IPS-NIHi11 (cell line): ENCODE data around the gene C6.
"Not testable (repeated sequence)": the region's sequence is repeated elsewhere in the genome, so short reads cannot be mapped to it uniquely, and the experiment has no call there.

Experiments used
- DNase-seq: peaks from one replicate; pipeline ENCODE4 v3.0.0; 2012; ENCODE audit warnings: mixed read lengths, low spot score

Gene C6

DNA sequence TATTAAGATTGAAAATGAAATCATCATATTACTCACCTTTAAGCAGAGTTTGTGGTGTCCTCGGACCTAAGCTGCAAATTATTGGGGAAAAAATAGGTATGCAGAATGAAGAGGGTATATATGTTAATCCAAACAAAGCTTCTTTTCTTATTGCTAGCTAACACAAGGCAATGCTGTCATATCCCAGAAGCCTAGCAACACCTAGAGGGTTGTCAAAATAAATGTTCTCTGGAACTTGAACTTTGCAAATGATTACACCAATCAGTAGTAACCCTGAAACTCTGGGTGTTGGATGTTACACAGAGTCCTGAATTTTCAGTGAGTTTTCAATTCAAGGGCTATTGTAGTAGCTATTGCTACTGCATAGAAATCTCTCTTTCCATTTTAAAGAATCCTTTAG lies at the start of gene C6:
Gene C6 (minus strand): TSS at position 193 of the 400 bp plus-strand sequence. CDS start 10,302 bp downstream, outside the sequence.
- no peak for DNase-seq

DNA sequence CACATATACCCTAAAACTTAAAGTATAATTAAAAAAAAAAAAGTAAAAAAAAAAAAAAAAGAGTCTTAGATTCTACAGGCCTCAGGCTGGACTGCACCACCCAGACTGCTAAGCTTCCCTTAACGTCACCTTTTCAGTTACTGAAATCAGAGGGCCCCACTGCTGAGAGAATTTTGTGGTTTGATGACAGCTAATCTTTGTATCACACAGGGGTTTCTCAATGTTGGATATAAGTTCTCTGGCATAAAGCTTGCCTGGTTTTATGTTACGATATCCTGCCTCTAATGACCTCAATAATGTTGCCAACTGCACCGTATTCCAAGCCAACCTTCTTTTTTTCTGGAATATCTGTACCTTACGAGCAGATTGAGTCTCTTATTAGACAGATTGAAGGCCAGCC lies 43.1 kb upstream of the C6 start:
- no peak for DNase-seq

DNA sequence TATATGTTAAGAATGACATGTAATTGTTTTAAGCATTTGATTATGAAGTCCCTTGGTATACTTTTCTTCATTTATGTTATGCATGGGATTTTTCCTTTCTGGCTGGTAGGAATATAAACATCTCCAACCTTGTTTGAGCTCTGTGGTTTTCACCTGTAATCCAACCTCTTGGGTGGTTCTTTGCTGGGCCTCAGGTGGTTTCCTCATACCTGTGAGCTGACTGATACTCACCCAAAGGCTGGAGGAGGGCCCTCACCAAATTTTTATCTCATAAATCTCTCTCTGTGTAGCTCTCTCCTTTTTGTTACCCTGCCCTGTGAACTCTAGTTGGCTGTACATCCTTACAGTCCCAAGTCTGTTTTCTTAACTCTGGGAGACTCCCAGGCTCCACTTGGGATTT lies 39.8 kb upstream of the C6 start:
- DNase-seq = no peak

DNA sequence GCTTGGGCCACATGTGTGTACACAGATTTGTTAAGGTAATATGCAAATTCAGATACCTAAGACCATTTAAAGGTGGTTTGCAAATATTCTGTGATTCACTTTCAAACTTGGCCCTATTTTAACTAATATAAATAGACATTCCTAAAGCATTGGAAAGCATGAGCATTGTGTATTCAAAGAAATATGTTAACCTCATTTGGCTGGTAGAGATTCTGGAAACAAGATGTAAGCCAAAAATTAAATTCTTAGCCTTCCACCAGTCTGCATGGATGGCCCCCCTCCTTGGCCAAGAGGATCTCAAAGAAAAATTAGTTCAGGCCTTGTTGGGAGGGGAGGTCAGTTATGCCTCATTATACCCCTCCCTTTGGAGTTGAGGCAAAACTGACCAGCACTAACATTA lies 38.7 kb upstream of the C6 start:
- DNase-seq = no peak

DNA sequence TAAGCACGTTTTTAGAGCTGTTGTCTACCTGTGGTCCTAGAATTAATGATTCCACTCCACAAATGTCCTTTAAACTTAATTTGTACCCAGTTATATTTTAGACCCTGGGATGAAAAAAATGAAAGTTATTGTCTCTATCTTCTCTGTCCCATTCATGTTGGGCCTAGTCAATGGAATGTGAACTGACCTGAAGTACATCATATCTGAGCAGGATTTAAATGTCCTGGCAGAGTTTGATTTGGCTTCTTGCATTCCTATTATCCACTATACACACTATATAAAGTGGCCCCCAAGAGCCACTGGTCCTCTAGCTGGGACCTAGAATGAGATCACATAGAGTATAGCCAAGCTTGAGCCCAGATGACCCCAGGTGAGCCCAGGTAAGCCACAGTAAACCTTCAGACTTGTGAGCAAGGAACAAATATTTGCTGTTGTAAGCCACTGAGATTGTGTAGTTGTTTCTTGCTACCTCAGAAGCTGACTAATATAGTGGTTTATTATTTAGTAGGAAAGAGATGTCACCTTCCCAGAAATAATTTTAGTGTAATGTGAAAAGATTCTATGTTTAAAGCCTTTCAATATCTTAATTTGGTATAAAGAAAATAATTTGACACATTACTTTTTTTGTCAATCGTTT lies 37.1 kb upstream of the C6 start:
- DNase-seq = no peak

DNA sequence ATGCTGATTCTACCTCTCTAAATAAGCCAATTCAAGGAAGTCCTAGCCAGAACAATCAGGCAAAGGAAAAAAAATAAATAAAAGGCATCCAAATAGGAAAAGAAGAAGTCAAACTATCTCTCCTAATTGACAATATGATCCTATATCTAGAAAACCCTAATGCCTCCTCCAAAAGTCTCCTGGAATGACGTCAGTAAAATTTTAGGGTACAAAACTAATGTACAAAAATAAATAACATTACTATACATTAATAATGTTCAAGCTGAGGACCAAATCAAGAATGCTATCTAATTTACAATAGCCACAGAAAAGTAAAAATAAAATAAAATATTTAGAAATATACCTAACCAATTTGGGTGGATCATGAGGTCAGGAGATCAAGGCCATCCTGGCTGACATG lies 33.8 kb upstream of the C6 start:
- DNase-seq = no peak

DNA sequence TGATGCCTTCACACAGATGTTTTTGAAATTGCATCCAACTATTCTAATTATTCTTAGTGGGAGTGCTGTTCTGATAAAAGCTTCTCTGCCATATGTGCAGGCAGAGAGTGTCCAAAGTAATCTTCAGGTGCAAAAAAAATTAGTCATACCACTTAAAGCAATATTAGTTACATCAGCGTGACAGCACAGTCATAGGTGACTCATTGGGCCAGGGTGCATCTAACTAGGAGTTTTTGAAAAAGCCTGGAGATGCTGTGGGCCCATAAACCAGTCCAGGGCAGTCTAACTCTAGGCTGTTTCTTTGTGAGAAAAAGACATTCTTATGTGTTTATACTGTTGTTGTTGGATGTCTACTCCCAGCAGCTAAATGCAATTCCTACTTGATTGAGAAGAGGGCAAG lies 33.0 kb upstream of the C6 start:
- no peak for DNase-seq

DNA sequence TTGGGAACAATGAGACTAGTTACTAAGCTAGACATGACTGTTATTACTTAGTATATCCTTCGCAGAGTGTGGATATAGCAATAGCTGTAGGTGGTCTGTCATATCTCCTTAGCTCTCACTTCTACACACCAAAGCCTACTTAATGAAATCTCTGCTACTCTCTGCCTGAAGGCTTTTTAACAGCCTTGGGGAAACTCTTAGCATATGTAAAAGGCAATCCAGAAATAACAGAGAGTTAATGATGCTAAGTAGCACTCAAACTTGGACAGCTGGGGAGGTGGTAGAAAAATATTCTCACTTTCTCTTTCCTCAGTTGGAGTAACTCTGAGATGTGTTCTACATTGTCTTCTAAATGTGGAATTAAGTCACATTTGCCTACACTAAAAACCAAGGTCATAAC lies 30.2 kb upstream of the C6 start:
- no peak for DNase-seq

DNA sequence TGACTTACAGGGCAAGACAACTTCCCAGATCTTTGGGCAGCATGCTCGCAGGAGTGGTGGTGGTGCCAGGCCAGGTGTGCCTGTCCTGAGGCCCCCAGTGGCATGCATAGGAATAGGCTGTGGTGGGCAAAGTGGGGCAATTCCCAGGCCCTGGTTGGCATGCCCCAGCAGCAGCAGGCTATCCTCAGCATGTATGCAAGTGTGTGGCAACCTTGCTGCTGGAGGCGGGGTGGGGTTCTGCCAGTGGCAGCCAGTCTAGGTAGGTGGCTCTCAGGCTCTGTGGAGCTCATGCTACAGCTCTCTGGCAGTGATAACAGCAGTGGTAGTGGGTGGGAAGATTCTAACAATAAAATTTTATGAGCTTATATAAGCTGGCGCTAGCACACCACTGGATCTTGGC lies 27.7 kb upstream of the C6 start:
- no peak for DNase-seq

DNA sequence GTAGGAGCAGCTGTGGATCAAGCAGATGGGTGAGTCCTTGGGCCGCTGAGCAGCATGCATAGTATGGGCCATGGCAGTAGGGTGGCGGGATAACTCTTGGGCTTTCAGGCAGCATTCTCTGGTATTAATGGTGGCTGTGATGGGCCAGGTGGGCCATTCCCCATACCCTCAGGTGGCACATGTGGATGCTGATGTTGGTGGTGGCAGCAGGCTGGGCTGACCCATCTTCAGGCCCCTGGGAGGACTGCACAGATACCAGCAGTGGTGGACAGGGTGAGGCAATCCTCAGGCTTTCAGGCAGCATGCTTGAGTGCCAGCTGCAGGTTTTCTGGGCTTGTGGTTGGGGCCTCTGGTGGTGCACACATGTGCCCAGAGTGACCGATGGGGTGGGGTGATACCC lies 27.1 kb upstream of the C6 start:
- no peak for DNase-seq

DNA sequence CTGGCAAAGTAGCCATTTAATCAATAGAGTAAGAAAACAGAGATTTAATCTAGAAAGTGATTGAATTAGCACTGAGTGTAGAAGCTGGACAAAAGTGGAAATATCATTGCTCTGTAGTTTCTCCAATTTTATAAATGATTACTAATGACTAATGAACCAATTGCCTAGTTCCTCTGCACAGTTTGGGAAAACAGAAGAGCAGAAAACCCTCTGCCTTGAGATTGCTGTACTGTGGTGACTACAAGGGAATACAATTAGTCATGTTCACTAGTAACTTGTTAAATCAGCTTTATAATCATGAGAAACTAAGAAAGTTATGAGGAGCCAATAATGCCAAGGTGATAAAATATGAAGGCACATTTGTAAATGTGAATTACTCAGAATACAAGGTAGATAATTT lies 21.1 kb upstream of the C6 start:
- DNase-seq = no peak

DNA sequence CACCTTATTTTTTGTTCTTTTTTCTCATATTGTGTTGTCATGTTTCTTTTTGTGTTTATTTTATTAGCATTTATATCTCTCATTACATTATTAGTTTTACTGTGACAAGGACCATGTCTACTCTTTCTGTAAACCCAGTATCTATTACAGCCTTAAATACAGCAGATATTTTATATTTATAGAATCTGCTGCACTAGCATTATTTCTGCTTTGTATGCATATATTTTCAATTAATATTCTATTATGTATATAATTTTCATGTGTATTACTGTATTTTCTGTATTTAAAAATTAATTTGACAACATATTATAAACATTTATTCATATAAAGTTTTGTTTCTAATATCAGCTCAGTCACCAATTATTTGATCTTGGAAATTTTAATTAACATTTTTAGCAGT lies 19.5 kb upstream of the C6 start:
- no peak for DNase-seq

DNA sequence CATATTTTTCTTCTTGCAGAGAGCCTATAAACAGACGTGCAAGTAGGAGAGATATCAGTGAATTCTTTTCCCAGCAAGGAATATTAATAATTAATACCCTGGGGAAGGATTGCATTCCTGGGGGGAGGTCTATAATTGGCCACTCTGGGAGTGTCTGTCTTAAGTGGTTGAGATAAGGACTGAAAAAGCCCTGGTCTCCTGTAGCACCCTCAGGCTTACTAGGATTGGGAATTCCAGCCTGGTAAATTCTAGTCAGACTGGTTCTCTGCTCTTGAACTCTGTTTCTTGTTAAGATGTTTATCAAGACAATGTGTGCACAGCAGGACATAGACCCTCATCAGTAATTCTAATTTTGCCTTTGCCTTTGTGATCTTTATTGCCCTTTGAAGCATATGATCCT lies 16.9 kb upstream of the C6 start:
- not testable (repeated sequence) for DNase-seq

DNA sequence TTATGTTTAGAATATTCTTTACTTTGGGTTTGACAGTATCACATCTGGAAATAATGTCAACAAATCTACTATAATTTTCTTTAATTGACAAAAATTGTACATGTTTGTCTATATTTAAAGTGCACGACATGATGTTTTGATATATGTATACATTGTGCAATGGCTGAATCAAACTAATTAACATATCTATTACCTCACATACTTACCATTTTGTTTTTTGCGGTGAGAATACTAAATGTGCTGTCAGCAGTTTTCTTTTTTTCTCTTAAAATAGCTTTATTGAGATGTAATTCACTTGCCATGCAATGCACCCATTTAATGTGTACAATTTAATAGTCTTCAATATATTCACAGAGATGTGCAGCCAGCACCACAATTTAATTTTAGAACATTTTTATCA lies 10.6 kb upstream of the C6 start:
- DNase-seq = no peak

DNA sequence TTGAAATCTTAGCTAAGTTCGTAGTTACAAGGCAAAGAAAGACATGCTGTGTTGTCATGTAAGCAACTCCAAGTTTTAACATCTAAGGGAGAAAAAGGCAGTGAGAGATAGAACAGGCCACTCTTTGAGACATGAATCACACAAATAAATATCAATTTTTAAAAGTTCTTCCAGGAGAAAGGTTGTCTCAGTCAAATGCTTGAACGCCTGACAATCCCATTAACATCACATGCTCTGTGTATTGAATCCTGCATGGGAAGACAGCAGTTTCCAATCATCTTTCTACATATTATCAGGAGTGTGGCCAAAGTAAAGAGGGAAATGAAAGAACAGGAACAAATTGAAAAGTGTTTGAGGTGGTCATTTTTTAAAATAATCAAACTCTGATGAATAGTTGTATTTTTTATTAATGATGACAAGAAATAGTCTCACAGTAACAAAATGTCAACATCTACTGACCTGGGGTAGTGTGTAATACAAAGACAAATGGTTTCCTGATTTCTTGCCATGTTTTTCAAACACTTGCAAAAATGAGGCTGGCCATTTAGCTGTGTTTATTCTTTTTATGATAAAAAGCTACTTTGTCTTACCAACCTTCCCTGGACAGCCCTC lies 6.4 kb upstream of the C6 start:
- no peak for DNase-seq

DNA sequence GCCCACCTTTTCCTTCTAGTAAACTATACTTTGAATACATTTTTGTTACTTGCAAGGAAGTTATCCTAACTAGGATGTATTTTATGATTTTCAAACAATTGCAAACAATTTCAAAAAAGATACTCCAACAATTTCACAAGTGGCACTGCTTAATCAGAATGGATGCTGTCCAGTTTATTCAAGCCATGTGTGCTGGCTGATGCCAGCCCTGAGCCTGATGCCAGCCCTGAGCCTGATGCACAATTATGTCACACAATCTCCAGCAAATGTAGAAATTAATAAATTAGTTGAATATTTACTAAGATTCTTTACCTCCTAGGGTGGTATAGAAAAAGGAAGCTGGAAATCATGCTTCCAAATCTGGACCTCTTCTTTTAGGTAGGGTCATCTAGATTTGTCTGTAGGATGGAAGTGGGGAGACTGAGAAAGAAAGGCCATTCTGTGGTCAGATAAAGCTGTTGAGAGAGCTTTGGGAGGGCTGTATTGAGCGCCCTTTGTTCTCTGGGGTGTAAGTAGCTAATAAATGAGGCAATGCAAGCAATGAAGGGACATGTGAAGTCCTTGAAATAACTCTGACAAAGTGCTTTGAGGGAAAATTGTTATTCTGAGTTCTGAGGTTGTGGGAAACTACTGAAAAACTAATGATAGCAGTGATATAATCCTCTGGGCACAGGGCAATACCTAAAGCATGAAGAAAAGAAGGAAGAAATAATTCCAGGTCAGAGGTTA lies 5.8 kb upstream of the C6 start:
- peak; percentile 8 for DNase-seq

DNA sequence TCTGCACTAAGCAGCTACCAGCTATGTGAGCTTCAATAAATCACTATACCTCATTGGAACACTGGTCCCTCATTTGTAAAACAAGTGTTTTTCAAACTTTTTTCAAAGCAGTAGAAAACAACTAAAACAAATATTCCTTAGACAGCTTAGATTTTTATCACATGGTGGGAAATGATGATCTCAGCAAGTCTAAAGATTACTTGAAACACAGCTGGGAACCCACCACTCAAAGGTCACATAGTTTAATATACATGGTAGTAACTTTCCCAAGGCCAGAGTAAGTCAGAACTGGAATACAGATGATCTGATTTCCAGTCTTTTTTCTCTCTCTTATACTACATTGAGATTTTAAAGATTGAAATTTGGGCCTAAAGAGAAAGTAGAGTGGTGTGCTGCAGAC lies 850 bp upstream of the C6 start:
- DNase-seq = no peak

DNA sequence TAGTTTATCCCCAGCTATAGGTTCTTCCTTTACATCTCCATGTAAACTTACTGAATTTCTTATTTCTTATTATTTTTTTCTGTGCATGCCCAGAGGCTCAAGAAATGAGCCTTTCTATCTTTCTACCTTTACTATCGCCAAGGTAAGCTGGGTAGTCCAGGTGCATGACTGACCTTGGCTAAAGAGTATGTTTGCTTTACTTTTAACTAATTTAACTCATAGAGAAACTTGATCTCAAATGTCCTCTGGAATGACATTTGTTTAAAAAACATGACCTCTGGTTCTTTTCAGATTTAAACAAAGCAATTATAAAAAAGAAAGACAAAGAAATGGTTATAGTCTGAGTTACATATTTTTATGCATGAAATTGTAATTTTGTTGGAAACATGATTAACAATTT lies 397 bp downstream of the C6 start:
- DNase-seq = no peak

DNA sequence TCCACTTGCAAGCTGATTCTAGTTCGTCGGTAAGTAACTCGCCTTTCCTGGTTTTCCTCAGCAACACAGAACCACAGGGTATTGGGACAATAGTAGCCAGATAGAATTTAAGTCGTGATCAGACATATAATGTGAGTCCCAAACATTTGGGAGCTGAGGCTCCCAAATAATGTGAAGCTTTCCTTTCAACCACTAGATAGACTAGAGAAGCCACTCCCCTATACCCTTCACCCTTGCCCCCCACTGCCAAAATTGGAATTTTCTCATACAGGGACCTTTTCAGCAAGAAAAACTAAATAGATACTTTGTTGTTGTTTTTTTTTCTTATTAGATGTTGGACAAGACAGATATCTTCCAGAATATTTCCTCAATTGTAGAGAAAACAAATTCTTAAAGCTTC lies 1.9 kb downstream of the C6 start:
- no peak for DNase-seq

DNA sequence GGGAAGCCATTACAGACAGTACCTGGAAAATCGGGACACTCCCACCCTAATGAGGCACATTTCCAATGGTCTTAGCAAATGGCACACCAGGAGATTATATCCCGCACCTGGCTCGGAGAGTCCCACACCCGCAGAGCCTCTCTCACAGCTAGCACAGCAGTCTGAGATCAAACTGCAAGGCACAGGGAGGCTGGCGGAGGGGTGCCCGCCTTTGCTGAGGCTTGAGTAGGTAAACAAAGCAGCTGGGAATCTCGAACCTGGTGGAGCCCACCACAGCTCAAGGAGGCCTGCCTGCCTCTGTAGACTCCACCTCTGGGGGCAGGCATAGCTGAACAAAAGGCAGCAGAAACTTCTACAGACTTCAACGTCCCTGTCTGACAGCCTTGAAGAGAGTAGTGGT lies 7.9 kb downstream of the C6 start:
- DNase-seq = not testable (repeated sequence)

DNA sequence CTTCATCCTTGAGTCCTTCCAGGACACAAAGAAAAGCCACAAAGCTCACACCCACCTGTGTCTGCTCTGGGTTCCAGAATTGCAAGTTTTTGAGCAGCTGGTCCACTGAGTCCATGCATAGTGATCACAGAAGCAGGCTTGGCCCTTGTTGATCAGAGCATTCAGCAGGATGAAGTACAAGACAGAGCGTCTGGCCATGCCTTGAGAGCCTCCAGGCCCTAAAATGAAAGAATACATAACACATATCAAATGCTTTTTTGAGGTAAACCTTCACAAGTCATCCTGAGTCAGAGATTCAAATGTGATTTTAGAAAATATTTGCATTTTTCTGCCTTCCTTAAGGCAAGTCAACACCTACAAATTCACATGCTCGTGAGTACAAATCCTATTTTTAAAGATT lies 10.3 kb downstream of the C6 start:
- no peak for DNase-seq

DNA sequence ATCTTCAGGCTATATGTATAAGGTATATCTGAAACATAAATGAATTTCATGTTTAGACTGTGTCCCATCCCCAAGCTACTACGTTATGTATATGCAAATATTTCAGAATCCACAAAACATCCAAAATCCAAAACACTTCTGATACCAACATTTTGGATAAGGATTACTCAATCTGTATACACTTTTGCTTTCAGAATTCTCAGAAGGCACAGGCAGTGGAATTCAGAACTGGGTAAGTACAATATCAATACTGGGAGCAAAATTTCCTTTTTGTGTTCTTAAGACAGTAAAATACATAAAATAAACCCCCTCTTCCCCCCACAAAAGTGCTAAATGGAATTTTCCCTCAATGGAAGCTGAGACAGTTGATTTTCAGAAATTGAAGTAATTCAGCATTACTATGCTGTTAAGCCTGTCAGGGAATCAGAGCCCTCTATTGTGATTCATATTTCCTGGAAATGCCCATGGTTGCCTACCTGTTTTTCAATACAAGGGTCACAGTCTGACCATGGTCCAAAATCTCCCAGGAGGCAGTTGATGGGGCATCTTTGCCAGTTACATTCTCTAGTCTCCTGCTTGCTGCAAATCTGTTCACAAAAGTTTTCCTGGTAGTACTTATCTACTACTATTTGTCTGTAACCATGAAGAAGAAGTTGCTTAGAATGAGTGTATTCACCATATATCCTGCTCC lies 12.1 kb downstream of the C6 start:
- no peak for DNase-seq

DNA sequence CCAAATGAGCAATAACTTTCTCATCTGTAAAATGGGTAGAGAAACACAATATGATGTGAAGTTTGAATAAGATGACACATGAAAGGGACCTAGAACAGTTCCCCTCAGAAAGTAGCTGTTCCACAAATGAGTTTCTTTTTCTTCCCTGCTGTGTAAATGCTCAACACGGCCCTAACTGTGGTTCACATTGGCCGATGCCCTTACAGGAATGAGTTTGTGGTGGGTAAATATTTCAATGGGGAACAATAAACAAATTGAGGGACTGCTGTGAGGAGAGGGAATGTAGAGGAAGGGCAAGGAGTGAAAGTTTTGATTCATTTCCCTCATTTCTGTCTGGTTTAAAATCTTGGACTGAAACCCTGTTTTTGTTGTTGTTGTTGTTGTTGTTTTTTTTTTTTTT lies 12.8 kb downstream of the C6 start:
- DNase-seq = no peak
